SKM-1 treated with dmso at 0.1 percent for 144 hours (cell line): ENCODE measurements around the gene RASGEF1C.
"Not testable (repeated sequence)": the region's sequence is repeated elsewhere in the genome, so short reads cannot be mapped to it uniquely, and the experiment has no call there.

Experiments
- DNase-seq: peaks from one replicate; lab custom pipeline; 2025; ENCODE audit not compliant: unreplicated experiment; lab: John Stamatoyannopoulos, UW

The RASGEF1C gene

DNA sequence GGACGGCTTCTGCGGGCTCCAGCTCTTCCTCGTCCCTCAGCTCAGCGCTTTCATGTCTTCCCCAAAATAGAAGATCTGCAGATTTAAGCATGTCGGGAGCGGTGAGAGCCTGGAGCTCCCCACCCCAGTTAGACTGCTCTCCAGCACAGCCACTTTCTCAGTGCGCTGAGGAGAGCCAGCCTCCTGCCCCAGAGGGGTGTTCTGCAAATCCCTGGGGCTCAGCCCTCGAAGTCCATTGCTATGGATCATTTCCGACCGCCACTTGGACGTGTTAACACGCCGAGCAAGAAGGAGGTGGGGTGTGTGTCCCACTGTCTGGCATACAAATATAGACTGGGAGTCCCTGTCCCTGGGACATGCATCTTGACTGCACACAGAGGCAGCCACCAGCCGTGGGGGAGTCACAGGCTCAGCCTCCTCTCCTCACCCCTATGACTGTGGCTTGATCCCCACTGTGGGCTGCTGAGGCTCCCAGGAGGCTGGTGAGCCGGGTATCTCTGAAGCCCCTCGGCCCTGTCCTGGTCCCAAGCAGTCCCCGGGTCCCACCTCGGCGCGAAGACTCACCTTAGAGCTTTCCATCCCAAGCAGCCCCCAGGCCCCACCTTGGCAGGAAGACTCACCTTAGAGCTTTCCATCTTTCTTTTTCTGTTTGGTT, 107.4 kb downstream of the RASGEF1C start:
- no peak for DNase-seq

DNA sequence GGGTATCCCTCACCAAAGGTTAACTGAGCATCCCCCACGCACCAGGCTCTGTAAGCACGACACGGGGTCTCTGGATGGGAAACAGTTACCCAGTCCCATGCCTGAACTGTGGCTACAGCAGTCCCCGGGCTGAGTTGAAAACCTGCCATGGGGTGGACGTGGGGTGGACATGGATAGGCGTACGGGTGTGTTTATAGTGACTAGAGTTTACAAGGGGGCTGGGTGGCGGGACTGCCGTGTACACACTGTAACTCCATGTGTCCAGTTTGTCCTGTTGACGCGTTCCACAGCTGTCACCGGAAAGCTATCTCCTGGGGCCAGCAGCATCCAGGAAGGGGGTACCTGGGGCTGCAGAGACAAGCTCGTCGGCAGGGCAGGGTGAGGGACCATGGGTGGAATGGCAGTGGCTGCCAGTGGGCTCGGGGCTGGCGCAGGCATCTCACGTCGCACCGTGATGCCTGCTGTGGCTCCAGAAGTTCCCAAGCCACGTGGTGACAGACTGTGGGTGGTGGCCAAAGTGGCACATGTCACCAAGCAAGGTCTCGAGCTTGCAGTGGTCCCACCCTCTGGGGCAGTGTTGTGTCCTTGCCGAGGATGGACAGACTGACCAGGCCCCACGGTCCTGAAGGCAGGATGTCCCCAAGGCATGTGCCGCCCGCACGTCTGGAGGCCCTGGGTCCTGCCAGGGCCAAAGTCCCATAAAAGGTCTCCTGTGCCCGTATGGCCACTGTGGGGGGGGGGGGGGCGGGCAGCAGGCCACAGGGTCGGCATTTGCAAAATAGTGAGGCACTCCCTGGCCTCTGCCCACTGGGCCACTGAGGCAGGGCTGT, 108.2 kb downstream of the RASGEF1C start:
- DNase-seq = no peak

DNA sequence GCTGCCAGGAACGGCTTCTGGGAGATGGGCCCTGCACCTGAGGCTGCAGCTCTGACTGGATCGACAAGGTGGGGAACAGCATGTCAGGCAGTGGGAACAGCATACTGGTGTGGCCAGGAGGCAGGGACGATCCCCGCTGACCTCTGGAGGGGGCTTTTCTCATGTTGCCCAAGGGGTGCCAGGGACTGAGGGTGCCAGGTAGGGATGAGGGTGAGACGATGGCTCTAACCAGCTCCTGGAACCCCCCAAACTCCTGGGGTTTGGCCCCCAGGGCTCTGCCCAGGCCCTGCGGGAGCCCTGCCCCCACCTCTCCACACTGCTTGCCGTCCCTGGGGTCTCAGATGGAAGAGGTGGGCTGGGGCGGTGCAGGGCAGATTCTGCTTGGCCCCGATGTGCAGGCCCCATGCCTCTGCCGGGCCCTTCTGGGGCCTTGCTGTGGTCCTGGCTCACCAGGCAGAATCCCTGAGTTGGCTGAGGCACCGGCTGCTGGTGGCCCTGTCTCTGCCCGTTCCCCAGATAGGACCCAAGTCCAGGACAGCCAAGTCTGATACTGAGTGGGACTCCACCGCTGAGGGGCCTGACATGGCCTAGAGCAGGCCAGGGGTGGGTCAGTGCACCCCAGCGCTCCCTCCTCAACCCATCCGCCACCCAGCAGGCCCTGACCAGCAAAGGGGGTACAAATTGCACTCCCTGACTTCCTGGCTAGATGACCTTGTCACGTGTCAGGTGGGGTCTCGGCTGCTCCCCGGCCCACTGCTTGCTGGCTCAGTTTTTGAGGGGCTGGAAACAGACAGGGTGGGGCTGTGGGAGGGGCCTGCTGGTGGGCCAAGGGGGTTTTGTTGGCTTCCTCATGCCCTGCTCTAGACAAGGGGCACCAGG, 109.0 kb downstream of the RASGEF1C start:
- DNase-seq = no peak

DNA sequence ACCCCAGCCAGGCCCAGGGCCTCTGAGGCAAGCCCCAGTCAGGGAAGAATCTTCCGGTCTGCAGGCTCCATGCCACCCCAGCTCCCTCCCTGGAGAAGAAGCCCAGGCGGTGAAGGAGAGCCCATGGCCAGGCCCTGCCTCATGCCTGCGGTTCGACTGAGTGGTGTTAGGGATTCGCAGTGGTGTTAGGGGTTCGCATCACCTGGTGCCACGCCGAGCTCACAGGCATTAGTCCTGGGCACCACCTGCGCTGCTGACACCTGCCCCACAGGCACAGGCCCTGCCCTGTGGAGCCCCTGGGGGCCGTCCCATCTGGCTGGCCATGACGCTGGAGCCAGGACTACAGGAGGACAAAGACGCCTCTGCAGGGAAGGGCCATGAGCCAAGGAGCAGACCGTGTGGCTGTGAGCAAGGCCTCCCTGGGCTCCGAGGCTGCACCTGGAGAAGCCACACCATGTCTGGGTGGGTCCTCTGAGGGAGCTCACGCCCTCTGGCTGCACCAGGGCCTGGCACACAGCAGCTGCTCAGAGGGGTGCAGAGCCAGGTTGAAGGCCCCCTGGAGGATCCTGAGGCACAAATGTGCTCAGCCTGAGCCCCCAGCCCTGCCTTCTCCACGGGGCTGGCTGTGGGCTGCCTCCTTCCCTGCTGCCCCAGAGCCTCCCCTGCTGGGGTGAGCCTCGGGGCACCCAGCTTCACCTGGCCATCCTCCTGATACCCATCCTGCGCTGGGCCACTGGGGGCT, 109.8 kb downstream of the RASGEF1C start:
- no peak for DNase-seq

DNA sequence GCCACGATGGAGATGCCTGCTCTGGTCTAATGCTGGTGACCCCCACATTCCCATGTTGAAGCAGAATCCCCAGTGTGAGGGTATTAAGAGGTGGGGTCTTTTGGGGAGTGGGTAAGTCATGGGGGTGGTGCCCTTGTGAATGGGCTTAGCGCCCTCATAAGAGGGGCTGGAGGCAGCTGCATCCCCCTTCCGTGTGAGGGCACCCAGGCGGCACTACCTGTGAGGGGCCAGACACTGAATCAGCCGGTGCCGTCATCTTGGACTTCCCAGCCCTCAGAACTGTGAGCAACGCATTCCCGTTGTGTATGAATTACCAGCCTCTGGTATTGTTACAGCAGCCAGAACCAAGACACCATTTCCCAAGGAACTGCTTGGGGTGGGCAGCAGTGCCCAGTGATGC, 110.5 kb downstream of the RASGEF1C start:
- DNase-seq = no peak

DNA sequence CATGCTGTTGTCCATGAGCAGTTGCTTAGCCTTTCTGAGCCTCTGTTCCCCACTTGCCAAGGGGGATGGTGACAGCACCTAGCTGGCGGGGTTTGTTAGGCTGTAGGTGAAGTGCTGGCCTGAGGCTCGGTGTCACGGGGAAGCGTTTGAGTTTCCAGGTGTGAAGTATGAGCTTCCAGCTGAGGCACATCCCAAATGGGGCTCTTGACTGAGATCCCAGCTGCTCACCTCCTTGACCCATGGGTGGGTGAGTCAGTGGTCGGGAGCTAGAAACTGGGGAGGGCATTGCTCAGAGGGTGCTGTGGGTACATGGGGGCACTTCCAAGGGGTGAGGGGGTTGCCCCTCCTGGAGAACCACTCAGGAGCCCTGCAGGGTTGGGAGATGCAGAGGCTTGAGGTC, 111.1 kb downstream of the RASGEF1C start:
- DNase-seq = no peak

DNA sequence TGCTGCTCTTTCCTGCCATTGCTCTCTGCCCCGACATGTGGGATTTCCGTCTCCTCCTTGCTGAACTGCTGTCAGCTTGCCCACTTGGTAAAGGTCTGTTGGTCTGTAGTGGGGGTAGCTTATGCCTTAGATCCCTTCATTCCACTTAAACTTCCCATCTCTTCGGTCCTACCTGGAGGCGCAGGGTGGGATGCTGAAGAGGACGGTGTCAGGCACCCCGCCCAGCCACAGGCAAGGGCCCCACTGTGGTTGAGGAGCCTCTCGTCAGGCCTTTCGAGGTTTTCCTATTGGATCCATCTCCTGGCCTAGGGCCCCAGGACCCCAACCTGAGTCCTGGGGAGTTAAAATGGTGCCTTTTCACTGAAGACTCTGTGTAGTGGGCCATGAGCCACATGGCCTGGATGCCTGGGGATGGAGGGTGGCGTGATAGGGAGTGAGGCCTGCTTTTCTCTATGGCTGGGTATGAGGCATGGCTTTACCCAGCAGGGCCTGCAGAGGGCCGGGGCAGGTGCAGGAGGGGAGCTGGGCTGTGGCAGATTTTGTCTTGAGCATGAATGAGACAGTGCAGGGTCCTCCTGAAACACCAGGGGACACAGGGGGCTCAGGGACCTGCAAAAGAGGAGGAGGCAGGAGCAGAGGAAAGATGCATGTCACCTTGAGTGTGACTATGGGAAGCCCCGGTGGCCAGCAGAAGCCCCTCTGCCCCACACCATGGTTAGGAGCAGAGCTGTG, 111.7 kb downstream of the RASGEF1C start:
- no peak for DNase-seq

DNA sequence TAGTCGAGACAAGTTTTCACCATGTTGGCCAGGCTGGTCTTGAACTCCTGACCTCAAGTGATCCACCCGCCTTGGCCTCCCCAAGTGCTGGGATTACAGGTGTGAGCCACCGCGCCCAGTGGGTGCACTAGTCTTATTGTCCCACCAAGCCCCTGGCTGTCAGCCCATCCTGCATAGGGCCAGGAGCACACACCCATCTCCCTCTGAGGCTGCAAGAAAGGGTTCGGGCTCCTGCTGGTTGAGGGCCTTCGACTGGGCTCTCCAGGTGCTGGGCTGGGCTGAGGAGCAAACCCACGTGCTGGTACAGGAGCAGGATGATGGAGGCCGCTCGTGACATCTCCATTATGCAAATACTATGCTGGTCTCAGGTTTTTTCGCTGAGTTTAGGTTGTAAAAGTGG, 112.4 kb downstream of the RASGEF1C start:
- no peak for DNase-seq

DNA sequence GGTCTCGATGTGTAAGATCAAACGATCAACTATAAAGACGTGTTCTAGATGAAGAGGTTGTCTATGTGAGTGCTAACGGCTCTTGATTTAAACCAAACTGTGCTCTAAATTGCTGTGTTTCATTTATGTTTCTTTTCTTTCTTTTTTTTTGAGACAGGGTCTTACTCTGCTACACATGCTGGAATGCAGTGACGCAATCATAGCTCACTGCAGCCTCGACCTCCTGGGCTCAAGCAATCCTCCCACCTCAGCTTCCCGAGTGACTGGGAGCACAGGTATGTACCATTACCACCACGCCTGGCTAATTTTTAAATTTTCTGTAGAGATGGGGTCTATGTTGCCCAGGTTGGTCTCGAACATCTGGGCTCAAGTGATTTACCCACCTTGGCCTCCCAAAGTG, 113.5 kb downstream of the RASGEF1C start:
- no peak for DNase-seq

DNA sequence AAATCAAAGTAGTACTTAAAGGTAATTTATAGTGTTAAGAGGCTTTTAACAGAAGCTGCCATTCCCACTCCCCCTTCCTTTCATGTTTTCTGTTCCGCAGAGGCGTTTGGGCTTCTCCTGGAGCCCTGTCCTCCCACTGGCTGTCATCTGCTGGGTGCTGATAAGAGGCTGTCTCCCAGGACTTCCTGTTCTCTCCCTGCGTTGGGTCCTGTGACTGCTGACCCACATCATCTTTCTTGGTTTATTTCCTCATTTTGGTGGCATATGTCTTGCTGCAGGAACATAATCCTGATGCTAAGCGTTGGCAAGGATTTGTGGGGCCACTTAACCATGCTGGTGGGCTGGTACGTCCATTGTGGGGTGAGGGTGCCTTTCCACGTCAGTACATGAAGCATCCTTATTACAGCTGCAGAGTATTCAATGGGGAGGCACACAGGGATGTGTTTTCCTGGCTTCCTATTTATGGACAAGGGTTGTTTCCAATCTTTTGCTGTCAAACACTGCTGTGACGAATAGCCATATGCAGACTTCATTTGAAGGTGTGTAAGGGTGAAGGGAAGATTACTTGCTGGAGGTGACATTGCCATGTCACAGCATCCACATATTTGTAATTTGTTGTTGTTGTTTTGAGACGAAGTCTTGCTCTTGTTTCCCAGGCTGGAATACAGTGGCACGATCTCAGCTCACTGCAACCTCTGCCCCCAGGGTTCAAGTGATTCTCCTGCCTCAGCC, 115.2 kb downstream of the RASGEF1C start:
- DNase-seq = peak; percentile 91

DNA sequence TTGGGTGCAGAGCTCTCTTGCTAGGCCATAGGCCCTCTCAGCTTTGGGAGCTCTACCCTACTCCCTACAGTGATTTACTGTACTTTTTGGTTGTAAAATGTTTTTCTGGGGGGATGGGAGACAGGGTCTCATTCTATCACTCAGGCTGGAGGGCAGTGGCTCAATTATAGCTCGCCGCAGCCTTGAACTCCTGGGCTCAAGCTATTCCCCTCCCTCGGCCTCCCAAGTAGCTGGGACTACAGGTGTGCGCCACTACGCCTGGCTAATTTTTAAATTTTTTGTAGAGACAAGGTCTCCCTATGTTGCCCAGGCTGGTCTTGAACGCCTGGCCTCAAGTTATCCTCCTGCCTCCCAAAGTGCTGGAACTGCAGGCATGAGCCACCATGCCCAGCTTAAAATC, 115.8 kb downstream of the RASGEF1C start:
- no peak for DNase-seq

DNA sequence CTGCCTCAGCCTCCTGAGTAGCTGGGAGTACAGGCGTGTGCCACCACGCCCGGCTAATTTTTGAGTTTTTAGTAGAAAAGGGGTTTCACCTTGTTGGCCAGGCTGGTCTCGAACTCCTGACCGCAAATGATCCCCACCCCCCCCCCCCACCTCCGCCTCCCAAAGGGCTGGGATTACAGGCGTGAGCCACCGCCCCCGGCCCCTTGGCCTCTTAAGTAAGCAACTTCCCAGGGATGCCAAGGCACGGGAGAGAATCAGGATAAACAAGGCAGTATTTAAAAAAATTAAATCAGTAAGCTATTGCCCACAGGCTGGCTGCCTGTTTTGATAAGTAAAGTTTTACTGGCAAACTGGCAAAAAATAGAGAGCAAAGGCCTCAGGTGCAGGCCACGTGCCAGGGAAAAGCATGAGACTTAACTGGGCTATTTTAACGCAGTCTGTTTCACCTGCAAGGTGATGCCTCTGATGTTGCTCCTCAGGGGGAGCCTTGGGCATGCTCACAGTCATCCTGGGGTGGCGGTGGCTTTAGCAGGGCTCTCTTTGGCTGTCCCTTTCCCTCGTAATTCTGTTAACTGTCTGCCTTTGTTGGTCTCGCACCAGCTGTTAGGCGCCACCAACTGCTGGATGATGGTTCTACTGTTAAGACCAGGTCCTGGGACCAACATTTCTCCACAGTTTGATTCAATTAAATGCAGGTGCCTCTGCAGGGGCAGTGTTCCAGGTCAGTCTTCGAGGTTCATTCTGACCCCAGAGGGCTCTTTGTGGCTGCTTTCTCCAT, 118.1 kb downstream of the RASGEF1C start:
- DNase-seq = peak; percentile 33

DNA sequence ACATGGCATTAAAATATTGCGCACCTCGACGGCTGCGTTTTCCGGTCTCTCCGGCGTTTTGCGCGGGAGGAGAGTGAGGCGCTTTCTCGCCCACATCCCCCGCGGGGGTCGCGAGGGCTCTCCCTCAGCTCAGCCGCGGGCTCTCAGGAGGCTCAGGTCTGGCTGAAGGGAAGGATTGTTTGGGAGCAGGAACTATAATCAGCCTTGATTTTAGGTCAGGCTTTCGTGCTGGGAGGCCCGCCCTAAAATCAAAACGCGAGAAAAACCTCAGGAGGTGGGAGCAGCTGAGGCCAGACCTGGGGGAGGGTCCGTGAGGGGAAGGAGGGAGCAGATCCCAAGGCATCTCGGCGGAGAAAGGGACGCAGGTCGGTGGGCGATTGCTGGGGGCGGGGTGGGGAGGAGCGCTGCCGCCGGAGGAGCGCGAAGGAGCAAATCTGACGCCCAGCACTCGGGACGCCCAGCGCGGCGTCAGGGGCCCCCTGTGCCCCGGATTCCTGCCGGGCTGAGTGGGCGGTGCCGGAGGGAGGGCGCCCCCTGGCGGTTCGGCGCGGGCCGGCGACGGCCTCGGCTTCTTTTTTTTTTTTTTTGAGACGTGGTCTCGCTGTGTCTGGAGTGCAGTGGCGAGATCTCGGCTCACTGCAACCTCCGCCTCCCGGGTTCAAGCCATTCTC, 118.8 kb downstream of the RASGEF1C start:
- DNase-seq = peak; percentile 38

DNA sequence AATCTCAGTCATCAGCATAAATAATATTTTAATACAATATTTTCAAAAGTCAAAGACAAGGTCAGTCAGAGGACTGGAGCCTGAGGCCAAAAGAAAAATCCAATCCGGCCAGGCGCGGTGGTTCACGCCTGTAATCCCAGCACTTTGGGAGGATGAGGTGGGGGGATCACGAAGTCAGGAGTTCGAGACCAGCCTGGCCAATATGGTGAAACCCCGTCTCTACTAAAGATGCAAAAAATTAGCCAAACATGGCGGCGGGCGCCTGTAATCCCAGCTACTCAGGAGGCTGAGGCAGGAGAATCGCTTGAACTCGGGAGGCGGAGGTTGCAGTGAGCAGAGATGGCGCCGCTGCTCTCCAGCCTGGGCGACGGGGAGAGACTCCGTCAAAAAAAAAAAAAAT, 119.4 kb downstream of the RASGEF1C start:
- not testable (repeated sequence) for DNase-seq

DNA sequence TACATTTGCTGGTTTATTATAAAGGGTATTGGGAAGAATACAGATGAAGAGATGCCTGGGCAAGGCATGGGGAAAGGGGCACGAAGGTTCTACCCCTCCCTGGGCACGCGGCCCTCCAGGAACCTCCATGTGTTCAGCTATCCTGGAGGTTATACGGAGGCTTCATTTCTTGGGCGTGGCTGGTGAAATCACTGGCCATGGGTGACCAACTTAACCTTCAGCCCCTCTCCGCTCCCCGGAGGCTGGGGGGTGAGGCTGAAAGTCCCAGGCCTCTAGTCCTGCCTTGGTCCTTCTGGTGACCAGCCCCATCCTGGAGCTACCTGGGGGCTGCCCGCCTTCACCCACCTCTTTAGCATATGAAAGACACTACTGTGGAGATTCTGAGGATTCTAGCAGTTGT, 120.5 kb downstream of the RASGEF1C start:
- no peak for DNase-seq

DNA sequence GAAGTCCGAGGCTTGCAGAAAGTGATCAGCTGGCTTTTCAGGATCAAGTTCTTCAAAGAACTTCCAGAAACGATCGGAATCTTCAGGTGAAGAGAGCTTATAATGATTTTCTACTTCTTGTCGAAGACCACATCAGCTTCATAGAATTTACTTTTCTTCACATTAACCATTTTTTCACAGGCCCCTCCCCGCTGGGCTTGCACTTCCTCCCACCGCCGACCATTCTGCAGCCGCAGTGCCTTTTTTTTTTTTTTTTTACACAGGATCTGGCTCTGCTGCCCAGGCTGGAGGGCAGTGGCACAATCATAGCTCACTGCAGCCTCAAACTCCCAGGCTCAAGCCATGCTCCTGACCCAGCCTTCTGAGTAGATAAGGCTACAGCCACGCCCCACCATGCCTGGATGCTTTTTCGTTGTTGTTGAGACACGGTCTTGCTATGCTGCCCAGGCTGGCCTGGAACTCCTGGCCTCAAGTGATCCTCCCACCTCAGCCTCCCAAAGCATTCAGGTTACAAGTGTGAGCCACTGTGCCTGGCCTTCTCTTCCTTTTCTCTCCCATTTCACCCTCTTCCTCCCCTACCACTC, 122.1 kb downstream of the RASGEF1C start:
- no peak for DNase-seq

DNA sequence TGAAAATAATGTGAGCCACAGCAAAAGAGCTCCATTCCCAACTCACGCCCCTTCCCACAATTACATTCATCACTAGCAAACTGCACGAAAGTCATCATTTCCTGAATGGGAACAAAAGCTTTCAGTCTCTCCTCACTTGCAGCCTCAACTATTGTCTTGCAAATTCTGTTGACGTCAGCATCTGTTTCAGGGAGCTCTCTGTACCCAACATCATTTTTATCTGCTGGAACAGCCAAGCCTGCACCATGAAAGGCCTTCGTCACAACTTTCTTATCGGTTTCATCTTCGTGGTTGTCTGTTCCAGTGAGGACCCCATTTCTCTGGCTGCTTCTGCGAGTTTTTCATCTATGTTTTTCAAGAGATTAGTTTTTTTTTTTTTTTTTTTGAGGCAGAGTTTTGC, 123.2 kb downstream of the RASGEF1C start:
- no peak for DNase-seq
